Neural progenitor cell (in vitro differentiated cells): ENCODE data around the gene RGSL1.

Experiments
- EZH2 ChIP-seq: fragments of 200-600 bp; sonication (generic); IDR thresholded peaks from 2 replicates; pipeline ENCODE4 v1.6.1; 2017; ENCODE audit warnings: antibody characterized with exemption, mild to moderate bottlenecking, moderate library complexity
- EZH2phosphoT487 ChIP-seq: fragments of 200-600 bp; sonication (generic); IDR thresholded peaks from 2 replicates; pipeline ENCODE4 v1.6.1; 2017; ENCODE audit warnings: antibody characterized with exemption
- TF ChIP-seq, protein P1 (sequence below): fragments of 200-600 bp; sonication (generic); IDR thresholded peaks from 2 replicates; pipeline ENCODE4 v1.5.1; 2017; ENCODE audit warnings: antibody characterized with exemption, mild to moderate bottlenecking

DNA sequence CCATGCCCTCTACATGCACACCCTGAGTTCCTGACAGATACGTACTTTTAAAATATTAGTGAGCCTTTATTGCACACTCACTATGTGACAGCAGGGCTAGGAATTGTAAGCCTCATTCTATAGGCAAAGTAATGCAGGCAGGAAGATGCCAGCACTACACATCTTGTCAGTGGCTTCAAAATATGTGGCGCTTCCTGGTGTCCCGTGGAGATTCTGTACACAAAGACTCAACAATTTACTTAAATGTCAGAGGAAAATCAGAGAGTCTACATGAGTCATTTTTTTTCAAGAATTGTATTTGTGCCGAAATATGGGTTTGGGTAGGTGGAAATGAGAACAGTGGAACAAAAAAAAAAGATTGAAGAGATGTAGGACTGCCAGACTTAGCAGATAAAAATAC is 111.5 kb downstream of the RGSL1 start:
- TF ChIP-seq, protein P1, sequence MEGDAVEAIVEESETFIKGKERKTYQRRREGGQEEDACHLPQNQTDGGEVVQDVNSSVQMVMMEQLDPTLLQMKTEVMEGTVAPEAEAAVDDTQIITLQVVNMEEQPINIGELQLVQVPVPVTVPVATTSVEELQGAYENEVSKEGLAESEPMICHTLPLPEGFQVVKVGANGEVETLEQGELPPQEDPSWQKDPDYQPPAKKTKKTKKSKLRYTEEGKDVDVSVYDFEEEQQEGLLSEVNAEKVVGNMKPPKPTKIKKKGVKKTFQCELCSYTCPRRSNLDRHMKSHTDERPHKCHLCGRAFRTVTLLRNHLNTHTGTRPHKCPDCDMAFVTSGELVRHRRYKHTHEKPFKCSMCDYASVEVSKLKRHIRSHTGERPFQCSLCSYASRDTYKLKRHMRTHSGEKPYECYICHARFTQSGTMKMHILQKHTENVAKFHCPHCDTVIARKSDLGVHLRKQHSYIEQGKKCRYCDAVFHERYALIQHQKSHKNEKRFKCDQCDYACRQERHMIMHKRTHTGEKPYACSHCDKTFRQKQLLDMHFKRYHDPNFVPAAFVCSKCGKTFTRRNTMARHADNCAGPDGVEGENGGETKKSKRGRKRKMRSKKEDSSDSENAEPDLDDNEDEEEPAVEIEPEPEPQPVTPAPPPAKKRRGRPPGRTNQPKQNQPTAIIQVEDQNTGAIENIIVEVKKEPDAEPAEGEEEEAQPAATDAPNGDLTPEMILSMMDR: no peak
- TF ChIP-seq EZH2phosphoT487 (no peak), EZH2 (no peak)
